Stimulated activated CD4-positive, alpha-beta T cell treated with anti-CD3 and anti-CD28 coated beads, TNF-alpha, amount 100 ng/mL, for 1 hour (primary cell): ENCODE data around the gene SPR.

Experiments
- DNase-seq, 3 donors: peaks; one replicate each; pipeline ENCODE4 v3.0.0-alpha.2; 2020; ENCODE audit warnings: low read depth in 3 of 3, low spot score in 1 of 3

SPR gene

GRCh38 chr2:72931280-72931910 lies 44.2 kb downstream of the SPR start:
- no peak for DNase-seq

GRCh38 chr2:72932045-72932740 lies 45.0 kb downstream of the SPR start:
- DNase-seq, result no peak

GRCh38 chr2:72932805-72933204 lies 45.6 kb downstream of the SPR start:
- no peak for DNase-seq

GRCh38 chr2:72933207-72933606 lies 46.0 kb downstream of the SPR start:
- DNase-seq, result no peak

- DNase-seq, result no peak
These were observed 46.5 kb downstream of the SPR start for GRCh38 chr2:72933646-72934151.

GRCh38 chr2:72934683-72935610 lies 47.7 kb downstream of the SPR start:
- DNase-seq, result no peak

- no peak for DNase-seq
These were observed 48.4 kb downstream of the SPR start for GRCh38 chr2:72935611-72935957.

- no peak for DNase-seq
These were observed 49.6 kb downstream of the SPR start for GRCh38 chr2:72936660-72937355.

- DNase-seq, result no peak
These were observed 50.1 kb downstream of the SPR start for GRCh38 chr2:72937356-72937669.

GRCh38 chr2:72938455-72938854 lies 51.2 kb downstream of the SPR start:
- DNase-seq, result no peak

- no peak for DNase-seq
These were observed 53.2 kb downstream of the SPR start for GRCh38 chr2:72940361-72940760.

- no peak for DNase-seq
These were observed 53.6 kb downstream of the SPR start for GRCh38 chr2:72940786-72941185.
